Stimulated activated CD4-positive, alpha-beta T cell treated with anti-CD3 and anti-CD28 coated beads, Interleukin-15, amount 100 ng/mL, for 24 hours (primary cell): ENCODE measurements around the gene MROH8.

Experiments
- DNase-seq: peaks from one replicate; pipeline ENCODE4 v3.0.0-alpha.2; 2020

MROH8 gene

GRCh38 chr20:37178839-37179682, at the start of gene MROH8, which contains the start of gene RPN2:
Gene MROH8 (minus strand): TSS chr20:37179548.
Gene RPN2 (plus strand): TSS chr20:37179330. CDS start chr20:37179357, 27 bp downstream.
- peak; percentile 97 for DNase-seq

GRCh38 chr20:37228656-37229055, 49.3 kb upstream of the MROH8 start:
- DNase-seq: no peak

- no peak for DNase-seq
Observed at GRCh38 chr20:37228082-37228481, 48.7 kb upstream of the MROH8 start.

- no peak for DNase-seq
Observed at GRCh38 chr20:37226889-37227288, 47.5 kb upstream of the MROH8 start.

GRCh38 chr20:37225146-37225545, 45.8 kb upstream of the MROH8 start:
- no peak for DNase-seq

- DNase-seq: no peak
Observed at GRCh38 chr20:37223053-37223452, 43.7 kb upstream of the MROH8 start.

GRCh38 chr20:37222086-37222485, 42.7 kb upstream of the MROH8 start:
- DNase-seq: no peak

- no peak for DNase-seq
Observed at GRCh38 chr20:37220731-37221130, 41.4 kb upstream of the MROH8 start.

GRCh38 chr20:37219751-37220668, 40.7 kb upstream of the MROH8 start:
- DNase-seq: no peak

- DNase-seq: no peak
Observed at GRCh38 chr20:37218976-37219375, 39.6 kb upstream of the MROH8 start.

- no peak for DNase-seq
Observed at GRCh38 chr20:37218441-37218840, 39.1 kb upstream of the MROH8 start.

GRCh38 chr20:37209661-37210314, 30.4 kb upstream of the MROH8 start:
- DNase-seq: no peak

GRCh38 chr20:37209193-37209592, 29.8 kb upstream of the MROH8 start:
- no peak for DNase-seq

- no peak for DNase-seq
Observed at GRCh38 chr20:37207171-37207570, 27.8 kb upstream of the MROH8 start.

GRCh38 chr20:37205794-37206193, 26.4 kb upstream of the MROH8 start:
- no peak for DNase-seq

GRCh38 chr20:37205130-37205529, 25.8 kb upstream of the MROH8 start:
- DNase-seq: no peak

GRCh38 chr20:37204056-37204455, 24.7 kb upstream of the MROH8 start:
- DNase-seq: no peak

- peak; percentile 34 for DNase-seq
Observed at GRCh38 chr20:37202267-37202943, 23.1 kb upstream of the MROH8 start.

- no peak for DNase-seq
Observed at GRCh38 chr20:37201827-37202162, 22.4 kb upstream of the MROH8 start.

GRCh38 chr20:37200926-37201826, 21.8 kb upstream of the MROH8 start:
- no peak for DNase-seq

GRCh38 chr20:37200376-37200775, 21.0 kb upstream of the MROH8 start:
- DNase-seq: no peak
